GM21825 (cell line): ENCODE results near the gene SUPT3H.
A peak's percentile ranks its signal among the peaks of the same experiment; 100 is the strongest.

Experiments
- ATAC-seq: cut with Tn5 transposase; IDR thresholded peaks from one replicate; pipeline ENCODE4 v1.9.1; 2021; ENCODE audit warnings: mild to moderate bottlenecking, moderate library complexity; ENCODE audit not compliant: unreplicated experiment

Gene SUPT3H

DNA sequence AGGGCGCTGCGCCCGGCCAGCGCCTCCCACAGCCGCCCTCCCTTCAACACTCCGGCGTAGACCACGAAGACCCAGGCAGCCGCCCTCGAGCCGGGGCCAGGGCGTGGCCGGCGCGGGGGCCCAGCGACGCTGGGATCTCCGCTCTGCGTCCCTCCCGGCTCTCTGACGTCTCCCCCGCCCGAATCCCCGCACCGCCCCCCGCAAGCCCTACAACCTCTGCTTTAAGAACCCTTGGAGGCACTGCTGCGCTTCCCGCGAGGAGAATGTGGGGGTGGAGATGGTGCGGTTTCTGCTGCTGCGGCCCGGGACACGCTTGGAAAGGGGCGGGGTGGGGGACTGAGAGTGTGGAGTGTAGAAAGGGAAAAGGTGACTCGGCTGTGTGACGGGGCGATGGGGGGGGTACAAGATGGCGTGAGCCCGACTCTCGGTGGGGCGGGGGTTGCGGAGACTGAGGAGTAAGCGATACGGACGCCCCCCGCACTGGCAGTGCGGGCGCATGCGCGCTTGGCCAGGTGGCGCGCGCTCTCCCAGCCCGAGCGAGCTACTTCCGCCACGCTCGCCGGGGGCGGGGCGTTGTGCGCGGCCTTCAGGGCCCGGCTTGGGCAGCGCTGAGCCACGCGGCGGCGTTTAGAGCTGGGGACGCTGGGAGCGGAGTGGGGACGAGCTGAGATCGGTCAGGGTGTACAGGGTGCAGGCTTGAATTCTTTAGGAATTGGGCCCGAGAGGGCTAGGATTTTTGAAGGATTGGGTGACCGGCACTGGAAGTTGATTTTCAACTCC, at the start of gene SUPT3H:
Gene SUPT3H, minus strand, starts transcription at position 381 of the 780 bp plus-strand sequence.
- peak; percentile 92 for ATAC-seq

DNA sequence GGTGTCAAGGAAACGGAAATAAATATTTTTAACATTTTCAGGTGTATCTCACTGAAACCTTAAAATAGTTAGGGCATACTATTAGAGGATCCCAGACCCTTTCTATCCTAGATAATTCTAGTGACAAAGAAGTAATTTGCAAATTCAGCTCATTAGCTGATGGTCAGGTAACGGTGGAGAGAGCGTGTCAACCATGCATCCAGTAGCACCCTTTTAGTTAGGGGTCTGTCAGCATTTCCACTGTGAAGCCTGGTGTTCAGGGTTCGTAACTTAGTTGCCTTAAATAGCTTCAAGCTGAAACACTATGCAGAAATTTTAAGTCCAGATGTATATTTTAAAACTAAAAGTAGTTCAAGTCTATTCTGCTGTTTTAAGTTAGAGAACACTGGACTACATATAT, 48.5 kb upstream of the SUPT3H start:
- no peak for ATAC-seq

DNA sequence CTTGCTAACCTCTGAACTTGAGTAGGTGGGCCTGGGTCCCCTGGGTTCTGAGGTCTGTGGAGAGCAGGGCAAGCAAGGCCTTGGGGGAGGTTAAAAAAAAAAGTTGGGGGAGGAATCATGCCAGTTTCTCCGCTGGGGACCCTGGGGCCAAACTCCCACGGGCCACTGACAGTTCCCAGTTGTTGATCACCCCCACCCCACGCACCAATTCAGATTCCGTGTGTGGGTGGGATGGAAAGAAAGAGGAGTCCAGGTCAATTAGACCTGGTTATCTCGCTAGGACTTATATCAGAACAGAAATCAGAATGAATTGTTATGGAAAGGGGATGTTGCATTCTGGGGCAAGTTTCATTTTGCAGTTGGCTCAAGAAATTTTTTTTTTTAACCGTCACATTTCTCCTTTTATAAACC, 46.7 kb upstream of the SUPT3H start:
- no peak for ATAC-seq

- ATAC-seq = no peak
These were observed 46.2 kb upstream of the SUPT3H start for GRCh38 chr6:45423824-45424450.

- no peak for ATAC-seq
These were observed 45.5 kb upstream of the SUPT3H start for GRCh38 chr6:45423111-45423823.

GRCh38 chr6:45422503-45423110, 44.9 kb upstream of the SUPT3H start:
- ATAC-seq = no peak

- no peak for ATAC-seq
These were observed 44.2 kb upstream of the SUPT3H start for GRCh38 chr6:45421709-45422502.

DNA sequence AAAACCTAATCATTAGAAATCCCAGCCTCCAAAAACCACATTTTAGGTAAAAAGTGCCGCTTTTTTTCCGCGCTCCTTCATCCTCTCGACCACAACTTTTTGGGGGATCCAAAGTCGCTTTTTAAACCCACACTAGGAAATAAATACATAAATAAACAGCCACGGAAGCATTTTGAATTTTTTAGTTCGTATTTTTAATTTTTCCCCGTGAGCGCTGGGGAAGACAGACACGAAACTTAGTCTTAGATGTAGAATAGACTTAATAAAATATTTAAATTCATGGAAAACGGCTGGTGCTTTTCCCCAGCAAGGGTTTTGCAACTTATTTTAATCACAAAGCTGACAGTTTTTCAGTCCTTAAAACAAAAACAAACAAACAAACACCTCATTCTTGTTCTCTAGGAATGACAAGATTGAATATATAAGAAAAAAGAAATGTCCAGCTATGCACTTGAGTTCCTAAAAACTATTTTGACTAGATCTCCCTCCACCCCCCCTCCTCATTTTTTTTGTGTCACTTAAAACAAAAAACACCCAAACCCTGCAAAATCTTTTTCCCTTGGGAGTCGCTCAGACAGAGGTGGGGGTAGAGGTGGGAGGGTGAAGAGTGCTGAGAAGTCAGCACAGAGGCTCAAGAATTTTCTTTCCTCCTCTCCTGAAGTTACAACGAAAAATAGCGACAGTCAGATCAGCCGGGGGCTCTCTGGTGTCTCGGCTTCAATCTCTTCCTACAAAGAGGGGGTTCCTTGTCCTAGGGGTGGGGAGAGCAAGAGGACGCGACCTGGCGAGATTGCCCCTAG, 43.4 kb upstream of the SUPT3H start:
- ATAC-seq = no peak

- no peak for ATAC-seq
These were observed 42.6 kb upstream of the SUPT3H start for GRCh38 chr6:45420083-45420908.

DNA sequence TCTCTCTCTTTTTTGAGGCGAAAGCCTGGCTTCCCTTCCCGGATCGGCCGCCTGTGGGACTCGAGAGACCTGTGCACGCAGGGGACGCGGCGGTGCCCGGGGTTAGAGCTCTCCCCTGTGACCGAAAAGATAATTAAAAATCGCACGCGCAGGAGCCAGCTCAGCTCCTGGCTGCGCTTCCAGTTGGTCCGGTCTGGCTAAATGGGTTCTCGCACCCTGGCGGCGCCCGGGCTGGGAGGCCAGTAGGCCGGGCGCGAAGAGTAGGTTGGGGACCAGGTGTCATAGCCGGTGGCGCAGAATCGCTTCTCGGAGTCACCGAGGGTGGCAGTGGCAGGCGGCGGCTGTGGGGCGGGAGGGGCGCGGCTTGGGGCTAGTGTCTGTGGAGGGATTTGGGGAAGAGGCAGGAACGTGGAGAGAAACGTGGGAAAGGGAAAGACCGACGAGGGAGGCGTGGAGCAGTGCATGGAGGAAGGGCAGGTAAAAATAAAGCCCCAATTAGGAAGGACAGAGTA, 41.9 kb upstream of the SUPT3H start:
- ATAC-seq = no peak

DNA sequence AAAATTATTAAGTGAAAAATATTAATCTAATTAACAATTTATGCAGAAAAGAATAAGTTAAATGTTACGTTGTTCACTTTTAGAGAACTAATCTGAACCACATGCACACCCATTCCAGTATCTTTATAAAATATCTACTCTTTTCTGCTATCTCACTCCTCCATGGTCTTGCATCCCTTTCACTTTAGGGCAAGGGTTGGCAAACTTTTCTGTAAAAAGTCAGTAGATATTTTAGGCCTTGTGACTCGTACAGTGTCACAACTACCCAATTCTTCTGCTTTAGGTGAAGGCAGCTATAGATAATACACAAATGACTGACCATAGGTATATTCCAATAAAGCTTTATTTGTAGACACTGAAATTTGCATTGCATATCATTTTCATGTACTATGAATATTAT, 39.7 kb upstream of the SUPT3H start:
- ATAC-seq = no peak

DNA sequence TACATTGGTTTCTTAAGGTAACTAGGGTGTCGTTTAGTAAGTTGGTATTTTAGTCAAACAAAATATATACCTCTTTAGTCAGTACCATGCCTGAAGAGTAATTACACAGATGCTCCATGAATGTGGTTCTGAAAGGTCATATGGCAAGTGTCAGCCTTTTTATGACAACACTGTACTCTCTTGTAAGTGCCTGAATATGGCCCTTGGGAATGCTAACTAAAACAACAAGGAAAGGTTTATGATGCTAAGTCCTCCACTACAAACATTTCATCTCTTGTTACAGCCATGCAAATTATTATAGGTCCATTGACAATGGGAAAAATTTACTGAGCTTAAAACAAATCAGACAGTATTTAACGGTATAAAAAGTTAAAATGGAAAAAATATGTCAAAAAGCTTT, 39.0 kb upstream of the SUPT3H start:
- ATAC-seq = no peak

GRCh38 chr6:45415788-45416518, 38.2 kb upstream of the SUPT3H start:
- no peak for ATAC-seq

- ATAC-seq = no peak
These were observed 37.6 kb upstream of the SUPT3H start for GRCh38 chr6:45415315-45415714.

DNA sequence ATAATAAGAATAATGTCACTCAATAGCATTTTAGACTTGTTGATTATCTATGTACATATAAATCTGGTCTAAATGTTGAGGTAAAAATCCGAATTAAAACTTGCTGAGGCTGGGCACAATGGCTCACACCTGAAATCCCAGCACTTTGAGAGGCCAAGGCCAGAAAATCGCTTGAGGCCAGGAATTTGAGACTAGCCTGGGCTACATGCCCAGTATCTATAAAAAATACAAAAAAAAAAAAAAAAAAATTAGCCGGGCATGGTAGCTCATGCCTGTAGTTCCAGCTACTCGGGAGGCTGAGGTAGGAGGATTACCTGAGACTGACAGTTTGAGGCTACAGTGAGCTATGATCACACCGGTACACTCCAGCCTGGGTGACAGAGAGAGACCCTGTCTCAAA, 34.2 kb upstream of the SUPT3H start:
- ATAC-seq = no peak

- ATAC-seq = no peak
These were observed 22.3 kb upstream of the SUPT3H start for GRCh38 chr6:45400021-45400420.

DNA sequence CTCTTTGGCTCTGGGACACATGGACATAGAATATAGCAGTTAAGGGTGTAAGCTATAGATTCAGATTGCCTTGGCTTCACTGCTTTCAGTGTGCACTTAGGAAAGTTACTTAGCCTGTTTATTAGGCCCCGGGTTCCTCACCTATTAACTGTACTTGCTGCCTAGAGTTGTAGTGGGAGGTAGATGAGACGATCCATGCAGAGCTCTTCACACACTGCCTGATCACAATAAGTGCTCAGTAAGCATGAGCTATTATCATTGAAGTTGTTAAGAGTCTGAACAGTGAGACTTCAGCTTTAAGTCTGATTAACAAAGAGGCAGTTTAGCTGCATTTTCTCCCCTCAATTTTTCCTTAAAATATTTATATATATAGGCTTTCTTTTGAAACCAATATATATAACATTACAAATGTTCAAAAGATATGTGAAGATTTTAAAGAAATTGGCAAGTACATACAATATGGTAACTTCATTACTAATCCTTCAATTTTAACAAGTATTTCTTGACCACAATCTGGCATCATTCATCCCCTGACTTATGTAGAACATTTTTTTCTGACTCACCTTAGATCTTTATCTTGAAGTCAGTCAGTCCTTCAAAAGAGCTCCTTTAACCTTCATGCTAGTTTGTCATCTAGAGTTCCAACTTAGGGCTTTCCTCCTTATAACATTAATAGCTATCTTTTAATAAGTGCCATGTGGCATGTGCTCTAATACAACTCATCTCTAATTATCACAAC, 20.5 kb upstream of the SUPT3H start:
- no peak for ATAC-seq
